CD14-positive monocyte (primary cell): Measurements from ENCODE around the gene UCN. TPM values are rescaled to one million over a fixed set of nuclear protein-coding genes. Genes with fewer than 3 reads are reported as not detected.

Experiments
- DNase-seq, 3 donors: peaks; one replicate each; pipeline ENCODE4 v3.0.0-alpha.2; 2011 to 2022
- H2AFZ ChIP-seq: 2 replicates; pipeline ENCODE4 v1.6.0; 2012; ENCODE audit warnings: mild to moderate bottlenecking, low read depth, low read length, inconsistent platforms; ENCODE audit not compliant: insufficient read depth, poor library complexity, severe bottlenecking
- H3K27ac ChIP-seq, 2 donors: 1 replicate in 1 of 2; 2 replicates in 1 of 2; pipeline ENCODE4 v1.5.1; 2012 to 2013; ENCODE audit warnings: low read length in 2 of 2, control low read depth in 1 of 2, inconsistent platforms in 1 of 2, low read depth in 1 of 2, mild to moderate bottlenecking in 1 of 2
- H3K27me3 ChIP-seq, 2 donors: one replicate each; pipeline versions ENCODE4 v1.6.0 to v1.6.1; 2011 to 2013; ENCODE audit warnings: low read length in 2 of 2; ENCODE audit not compliant: control insufficient read depth in 2 of 2, insufficient read depth in 2 of 2
- H3K36me3 ChIP-seq, 2 donors: replicated peaks in 1 of 2; 1 replicate in 1 of 2; 2 replicates in 1 of 2; pipeline versions ENCODE4 v1.5.1 to v1.6.1; 2012 to 2013; ENCODE audit warnings: low read length in 2 of 2, control low read depth in 1 of 2, inconsistent platforms in 1 of 2, mild to moderate bottlenecking in 1 of 2; ENCODE audit not compliant: insufficient read depth in 2 of 2, control insufficient read depth in 1 of 2
- H3K4me1 ChIP-seq, 2 donors: 1 replicate in 1 of 2; 2 replicates in 1 of 2; pipeline versions ENCODE4 v1.5.1 to v1.6.1; 2012 to 2013; ENCODE audit warnings: low read length in 2 of 2, control low read depth in 1 of 2, inconsistent platforms in 1 of 2, mild to moderate bottlenecking in 1 of 2, moderate library complexity in 1 of 2; ENCODE audit not compliant: insufficient read depth in 2 of 2, control insufficient read depth in 1 of 2
- H3K4me2 ChIP-seq: replicated peaks from 2 replicates; pipeline ENCODE3; 2012; ENCODE audit warnings: low read length, moderate library complexity, mild to moderate bottlenecking; ENCODE audit not compliant: poor library complexity, severe bottlenecking; ENCODE audit errors: extremely low read depth
- H3K4me3 ChIP-seq, 3 experiments: fragments of 200-600 bp in 1 of 3; sonication (generic) in 1 of 3; replicated peaks in 1 of 3; 1 replicate in 2 of 3; 2 replicates in 1 of 3; pipeline ENCODE4 v1.5.1; 2011 to 2013; ENCODE audit warnings: low read length in 3 of 3, mild to moderate bottlenecking in 3 of 3, control low read depth in 2 of 3, low read depth in 2 of 3, inconsistent platforms in 1 of 3, moderate library complexity in 1 of 3
- H3K79me2 ChIP-seq: 2 replicates; pipeline ENCODE4 v1.6.0; 2012; ENCODE audit warnings: mild to moderate bottlenecking, control low read depth, inconsistent platforms, low read length, moderate library complexity; ENCODE audit not compliant: insufficient read depth
- H3K9ac ChIP-seq: 2 replicates; pipeline ENCODE4 v1.6.0; 2017; ENCODE audit warnings: low read length, mild to moderate bottlenecking; ENCODE audit not compliant: insufficient read depth, poor library complexity, severe bottlenecking
- H3K9me3 ChIP-seq, 2 donors: replicated peaks in 1 of 2; 1 replicate in 1 of 2; 2 replicates in 1 of 2; pipeline versions ENCODE4 v1.5.1 to v1.6.1; 2012 to 2013; ENCODE audit warnings: low read length in 2 of 2, control low read depth in 1 of 2; ENCODE audit not compliant: control insufficient read depth in 1 of 2, insufficient read depth in 1 of 2
- H4K20me1 ChIP-seq: 2 replicates; pipeline ENCODE4 v1.6.0; 2012; ENCODE audit warnings: mild to moderate bottlenecking, low read length, control low read depth, moderate library complexity; ENCODE audit not compliant: insufficient read depth
- H3K27ac Mint-ChIP-seq, 7 donors: one replicate each; pipeline ENCODE4 v1.8.0; 2020; ENCODE audit warnings: mild to moderate bottlenecking in 7 of 7, mixed read lengths in 7 of 7, moderate library complexity in 6 of 7, inconsistent platforms in 2 of 7
- H3K27me3 Mint-ChIP-seq, 3 donors: one replicate each; pipeline ENCODE4 v1.8.0; 2021 to 2022; ENCODE audit warnings: low read depth in 3 of 3, mild to moderate bottlenecking in 3 of 3, mixed read lengths in 3 of 3, moderate library complexity in 3 of 3, inconsistent platforms in 1 of 3
- H3K36me3 Mint-ChIP-seq, 2 donors: one replicate each; pipeline ENCODE4 v1.8.0; 2020; ENCODE audit warnings: mixed read lengths in 2 of 2, inconsistent platforms in 1 of 2, mild to moderate bottlenecking in 1 of 2
- H3K4me1 Mint-ChIP-seq: one replicate; pipeline ENCODE4 v1.8.0; 2020; ENCODE audit warnings: mild to moderate bottlenecking, mixed read lengths
- H3K4me3 Mint-ChIP-seq, 2 donors: one replicate each; pipeline ENCODE4 v1.8.0; 2020; ENCODE audit warnings: mild to moderate bottlenecking in 2 of 2, mixed read lengths in 2 of 2, moderate library complexity in 1 of 2
- H3K9me3 Mint-ChIP-seq, 7 donors: one replicate each; pipeline ENCODE4 v1.8.0; 2020 to 2022; ENCODE audit warnings: mixed read lengths in 7 of 7, mild to moderate bottlenecking in 6 of 7, moderate library complexity in 6 of 7, inconsistent platforms in 2 of 7
- WGBS: methylation state at CpG from one replicate; pipeline ENCODE4 v1.1.5; 2013; ENCODE audit warnings: missing lambda C conversion rate; ENCODE audit not compliant: insufficient coverage; 5-methylcytosine and 5-hydroxymethylcytosine counted together
- intact Hi-C, 2 donors: fragments of 100-400 bp; cut with micrococcal nuclease; formaldehyde crosslinking; loops; one replicate each; pipeline versions ENCODE4 v1.15.0 to v1.15.1; 2023
- polyA plus RNA-seq, 3 donors: library from polyadenylated mRNA; depleted of rRNA in 1 of 3; unstranded in 2 of 3; stranded (reverse) in 1 of 3; fragments of 300-500 nt in 2 of 3; fragments of >200 nt in 1 of 3; fragmentation: Illumina TruSeq in 2 of 3; gene quantifications; 1 replicate in 2 of 3; 2 replicates in 1 of 3; pipeline ENCODE4 v1.2.3, GENCODE V29; 2012 to 2021
- TF ChIP-seq, protein P1 (sequence below): fragments of 200-600 bp; IDR thresholded peaks from one replicate; pipeline ENCODE4 v1.8.0; 2022; ENCODE audit warnings: antibody characterized with exemption, mild to moderate bottlenecking

UCN gene
- polyA plus RNA-seq, 3 donors = 0.39 to 2.2 (median 0.60) TPM

DNA sequence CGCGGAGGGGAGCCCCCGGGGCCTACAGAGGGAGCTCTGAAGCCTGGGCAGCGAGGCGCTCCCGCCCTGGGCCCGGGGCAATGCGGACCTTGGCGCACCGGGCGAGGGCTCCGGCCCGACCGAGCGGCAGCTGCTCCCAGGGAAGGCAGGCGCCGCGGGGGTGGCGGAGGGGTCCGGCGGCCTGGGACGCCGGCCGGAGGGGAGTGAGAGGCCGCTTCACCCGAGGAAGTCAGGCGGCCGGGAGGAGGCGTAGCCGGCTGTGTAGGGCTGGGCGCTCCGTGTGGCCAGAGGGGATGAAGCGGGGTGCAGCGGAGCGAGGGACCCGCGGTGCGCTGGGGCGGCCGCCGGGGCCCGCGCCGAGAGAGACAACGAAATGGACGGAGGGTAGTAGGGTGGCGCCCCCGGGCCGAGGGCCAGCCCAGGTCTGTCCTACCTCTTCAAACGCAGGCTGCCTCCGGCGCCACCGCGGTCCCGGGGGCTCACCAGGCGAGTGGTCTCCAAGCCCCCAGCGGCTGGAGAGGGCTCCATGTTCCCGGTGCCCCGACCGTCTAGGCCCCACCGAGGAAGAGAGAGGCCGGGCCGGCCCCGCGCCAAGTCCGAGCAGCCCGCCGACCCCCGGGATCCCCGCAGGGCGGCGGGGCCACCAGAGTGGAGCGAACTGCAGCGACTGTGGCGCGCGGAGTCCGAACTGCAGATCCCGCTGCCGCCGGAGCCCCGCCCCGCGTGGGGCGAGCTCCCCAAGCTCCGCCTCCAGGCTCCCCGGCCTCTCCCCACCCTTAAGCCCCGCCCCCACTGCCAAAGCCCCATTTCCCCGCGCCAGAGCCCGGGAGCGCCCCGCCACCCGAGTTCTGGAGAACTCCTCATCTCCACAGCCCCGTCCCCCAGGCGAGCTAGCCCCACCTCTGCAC is 45.6 kb downstream of the UCN start, which contains the start of gene SLC30A3:
Gene SLC30A3 (minus strand): TSS at position 669 of the 908 bp plus-strand sequence. CDS start 141 bp downstream, at position 528.
- Histone ChIP-seq H3K27ac (no peak within 1 kb of the TSS), H3K79me2 (no peaks in the 10 kb centered on the region), H3K4me2 (peak within 1 kb of the TSS; percentile 96), H3K27me3 (peaks cover 60 to 79% of the 10 kb centered on the region in 2 donors), H3K9ac (peak within 1 kb of the TSS; percentile 49), H3K36me3 (no peaks in the 10 kb centered on the region), H3K4me1 (peaks cover 26 to 38% of the 10 kb centered on the region in 2 donors), H2AFZ (peak within 1 kb of the TSS; percentile 84), H3K9me3 (peaks cover 0 to 36% of the 10 kb centered on the region in 2 donors), H4K20me1 (no peaks in the 10 kb centered on the region), H3K4me3 (peak within 1 kb of the TSS; percentile 27 to 74 (median 36))
- peak; percentile 48 to 62 (median 61) for DNase-seq
- Mint-ChIP-seq H3K4me3 (peak within 1 kb of the TSS; percentile 81 to 97), H3K4me1 (peaks cover 29% of the 10 kb centered on the region), H3K27me3 (peaks cover 30 to 37% (median 33%) of the 10 kb centered on the region in 3 donors), H3K27ac (peak within 1 kb of the TSS in 2 of 7 donors; percentile 42 to 75), H3K36me3 (peaks cover 10 to 22% of the 10 kb centered on the region in 2 donors), H3K9me3 (peaks cover 0 to 18% (median 13%) of the 10 kb centered on the region in 7 donors)
- under 1% methylated on average over 88 of the region's 96 CpGs for WGBS
- intact Hi-C loops = no loop called here
- TF ChIP-seq, protein P1, sequence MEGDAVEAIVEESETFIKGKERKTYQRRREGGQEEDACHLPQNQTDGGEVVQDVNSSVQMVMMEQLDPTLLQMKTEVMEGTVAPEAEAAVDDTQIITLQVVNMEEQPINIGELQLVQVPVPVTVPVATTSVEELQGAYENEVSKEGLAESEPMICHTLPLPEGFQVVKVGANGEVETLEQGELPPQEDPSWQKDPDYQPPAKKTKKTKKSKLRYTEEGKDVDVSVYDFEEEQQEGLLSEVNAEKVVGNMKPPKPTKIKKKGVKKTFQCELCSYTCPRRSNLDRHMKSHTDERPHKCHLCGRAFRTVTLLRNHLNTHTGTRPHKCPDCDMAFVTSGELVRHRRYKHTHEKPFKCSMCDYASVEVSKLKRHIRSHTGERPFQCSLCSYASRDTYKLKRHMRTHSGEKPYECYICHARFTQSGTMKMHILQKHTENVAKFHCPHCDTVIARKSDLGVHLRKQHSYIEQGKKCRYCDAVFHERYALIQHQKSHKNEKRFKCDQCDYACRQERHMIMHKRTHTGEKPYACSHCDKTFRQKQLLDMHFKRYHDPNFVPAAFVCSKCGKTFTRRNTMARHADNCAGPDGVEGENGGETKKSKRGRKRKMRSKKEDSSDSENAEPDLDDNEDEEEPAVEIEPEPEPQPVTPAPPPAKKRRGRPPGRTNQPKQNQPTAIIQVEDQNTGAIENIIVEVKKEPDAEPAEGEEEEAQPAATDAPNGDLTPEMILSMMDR = no peak

DNA sequence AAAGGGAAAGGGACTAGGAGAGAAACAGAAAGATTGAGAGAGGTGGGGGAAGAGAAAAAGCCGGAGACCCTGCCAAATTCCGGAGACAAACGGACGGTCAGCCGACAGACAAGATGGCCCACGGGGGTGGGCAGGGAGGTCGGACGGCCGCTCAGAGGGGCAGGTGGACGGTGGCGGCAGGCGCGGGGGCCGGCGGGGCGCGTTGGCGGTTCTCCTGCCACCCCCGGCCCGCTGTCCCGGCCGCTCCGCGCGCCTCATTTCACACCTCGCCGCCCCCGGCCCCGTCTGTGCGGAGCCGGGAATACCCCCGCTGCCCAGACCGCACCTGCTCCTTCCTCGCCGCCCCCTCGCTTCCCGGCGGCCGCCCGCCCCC is 46.3 kb downstream of the UCN start:
- H3K79me2 ChIP-seq = no peaks in the 10 kb centered on the region
- H3K27me3 ChIP-seq = peaks cover 60 to 77% of the 10 kb centered on the region in 2 donors
- H3K4me1 ChIP-seq = peaks cover 26 to 38% of the 10 kb centered on the region in 2 donors
- peaks cover 0 to 36% of the 10 kb centered on the region in 2 donors for H3K9me3 ChIP-seq
- no peaks in the 10 kb centered on the region for H4K20me1 ChIP-seq
- Mint-ChIP-seq H3K4me1 (peaks cover 29% of the 10 kb centered on the region), H3K27me3 (peaks cover 33 to 38% (median 35%) of the 10 kb centered on the region in 3 donors), H3K27ac (peak overlapping the region in 1 of 7 donors; percentile 79), H3K36me3 (peaks cover 10 to 22% of the 10 kb centered on the region in 2 donors), H3K4me3 (peak overlapping the region; percentile 51 to 87), H3K9me3 (peaks cover 0 to 18% (median 13%) of the 10 kb centered on the region in 7 donors)
- H3K4me3 ChIP-seq = no peak overlapping the region
- peak overlapping the region; percentile 77 for H2AFZ ChIP-seq
- no peak overlapping the region for H3K27ac ChIP-seq
- 5% methylated on average over 40 of the region's 40 CpGs for WGBS
- no peaks in the 10 kb centered on the region for H3K36me3 ChIP-seq
- peak overlapping the region; percentile 96 for H3K4me2 ChIP-seq
- TF ChIP-seq, protein P1 = no peak
- DNase-seq = no peak
- intact Hi-C loops = no loop called here
- H3K9ac ChIP-seq = peak overlapping the region; percentile 49
